Thyroid gland (tissue), 4 donors: ENCODE results near the gene MACROD1. TPM values are rescaled to one million over a fixed set of nuclear protein-coding genes. Genes with fewer than 3 reads are reported as not detected.

Source experiments
- DNase-seq, 2 donors: peaks; one replicate each; pipeline ENCODE4 v3.0.0-alpha.2; 2019
- H3K27ac ChIP-seq, 3 donors: fragments of 200-600 bp; sonication (generic); 1 replicate in 2 of 3; 2 replicates in 1 of 3; pipeline ENCODE4 v1.5.1; 2016 to 2019; ENCODE audit warnings: mild to moderate bottlenecking in 1 of 3, moderate library complexity in 1 of 3
- H3K27me3 ChIP-seq: fragments of 200-600 bp; sonication (generic); one replicate; pipeline ENCODE4 v1.5.1; 2019
- H3K36me3 ChIP-seq, 2 donors: fragments of 200-600 bp; sonication (generic); one replicate each; pipeline ENCODE4 v1.5.1; 2016 to 2019
- H3K4me1 ChIP-seq, 2 donors: fragments of 200-600 bp; sonication (generic); one replicate each; pipeline ENCODE4 v1.5.1; 2017 to 2019
- H3K4me3 ChIP-seq, 3 donors: fragments of 200-600 bp; sonication (generic); replicated peaks in 1 of 3; 1 replicate in 2 of 3; 2 replicates in 1 of 3; pipeline ENCODE4 v1.5.1; 2016; ENCODE audit warnings: mild to moderate bottlenecking in 1 of 3
- H3K9me3 ChIP-seq: fragments of 200-600 bp; sonication (generic); one replicate; pipeline ENCODE4 v1.5.1; 2017
- POLR2A ChIP-seq, 2 donors: fragments of 450-650 bp; IDR thresholded peaks; one replicate each; pipeline ENCODE4 v1.6.1; 2017; ENCODE audit warnings: antibody characterized with exemption in 2 of 2, mild to moderate bottlenecking in 2 of 2, moderate library complexity in 1 of 2
- WGBS, 2 donors: methylation state at CpG; one replicate each; pipeline ENCODE4 v1.1.5; 2017; 5-methylcytosine and 5-hydroxymethylcytosine counted together
- intact Hi-C: fragments of 100-400 bp; cut with DNase I; formaldehyde crosslinking; loops from one replicate; pipeline ENCODE4 v1.15.1; 2023
- total RNA-seq, 4 donors: library from RNA; depleted of rRNA; stranded (reverse); fragments of >200 nt; gene quantifications; one replicate each; pipeline ENCODE4 v1.2.3, GENCODE V29; 2016
- TF ChIP-seq, protein P1 (sequence below), 6 experiments: fragments of 200-600 bp in 3 of 6; fragments of 450-650 bp in 3 of 6; sonication (generic) in 3 of 6; IDR thresholded peaks; one replicate each; pipeline ENCODE4 v1.5.1; 2016 to 2019; ENCODE audit warnings: antibody characterized with exemption in 6 of 6, mild to moderate bottlenecking in 2 of 6, inconsistent platforms in 1 of 6, moderate library complexity in 1 of 6

Gene MACROD1
- total RNA-seq, 4 donors from 2014 or later, result 62.5 to 89.5 (median 70.0) TPM

DNA sequence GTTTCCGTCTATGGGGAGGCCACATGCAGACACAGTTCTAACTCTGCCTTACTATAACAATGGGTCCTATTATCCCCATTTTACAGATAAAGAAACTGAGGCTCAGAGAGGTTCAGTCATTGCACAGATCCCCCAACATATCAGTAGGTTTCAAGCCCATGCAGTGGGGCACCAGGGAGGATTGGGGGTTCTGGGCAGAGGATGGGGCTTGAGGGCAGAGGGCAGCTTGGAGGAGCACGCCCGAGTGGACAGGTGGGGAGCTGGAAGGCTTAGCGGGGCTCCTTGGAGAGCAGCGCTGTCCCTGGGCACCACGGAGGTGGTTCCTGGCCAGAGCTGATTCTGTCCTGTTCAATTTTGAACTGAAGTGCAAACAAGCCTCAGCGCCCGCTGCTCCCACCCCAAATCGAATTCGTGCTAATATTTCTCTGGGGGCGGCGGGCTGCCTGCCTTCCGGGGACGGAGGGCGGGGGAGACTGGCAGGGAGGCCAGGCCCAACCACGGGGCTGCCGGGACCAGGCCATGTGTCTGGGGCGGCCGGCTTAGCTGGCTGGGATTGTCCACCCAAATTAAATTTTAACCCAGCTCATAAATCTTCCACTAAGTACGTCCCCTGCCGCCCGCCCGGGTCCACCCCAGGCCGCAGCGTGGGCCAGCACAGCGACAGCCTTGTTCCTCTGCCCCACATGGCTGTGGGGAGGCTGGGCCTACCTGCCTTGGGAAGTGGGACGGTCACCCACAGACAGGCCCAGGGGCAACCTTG lies 80.8 kb downstream of the MACROD1 start:
- no peak overlapping the region for H3K4me3 ChIP-seq
- TF ChIP-seq POLR2A (IDR thresholded peaks at IDR 0.05), result no peak
- TF ChIP-seq, protein P1, sequence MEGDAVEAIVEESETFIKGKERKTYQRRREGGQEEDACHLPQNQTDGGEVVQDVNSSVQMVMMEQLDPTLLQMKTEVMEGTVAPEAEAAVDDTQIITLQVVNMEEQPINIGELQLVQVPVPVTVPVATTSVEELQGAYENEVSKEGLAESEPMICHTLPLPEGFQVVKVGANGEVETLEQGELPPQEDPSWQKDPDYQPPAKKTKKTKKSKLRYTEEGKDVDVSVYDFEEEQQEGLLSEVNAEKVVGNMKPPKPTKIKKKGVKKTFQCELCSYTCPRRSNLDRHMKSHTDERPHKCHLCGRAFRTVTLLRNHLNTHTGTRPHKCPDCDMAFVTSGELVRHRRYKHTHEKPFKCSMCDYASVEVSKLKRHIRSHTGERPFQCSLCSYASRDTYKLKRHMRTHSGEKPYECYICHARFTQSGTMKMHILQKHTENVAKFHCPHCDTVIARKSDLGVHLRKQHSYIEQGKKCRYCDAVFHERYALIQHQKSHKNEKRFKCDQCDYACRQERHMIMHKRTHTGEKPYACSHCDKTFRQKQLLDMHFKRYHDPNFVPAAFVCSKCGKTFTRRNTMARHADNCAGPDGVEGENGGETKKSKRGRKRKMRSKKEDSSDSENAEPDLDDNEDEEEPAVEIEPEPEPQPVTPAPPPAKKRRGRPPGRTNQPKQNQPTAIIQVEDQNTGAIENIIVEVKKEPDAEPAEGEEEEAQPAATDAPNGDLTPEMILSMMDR (IDR thresholded peaks at IDR 0.05), result no peak
- H3K27me3 ChIP-seq, result no peaks in the 10 kb centered on the region
- H3K36me3 ChIP-seq, result no peaks in the 10 kb centered on the region
- H3K4me1 ChIP-seq, result peaks cover 21 to 40% of the 10 kb centered on the region in 2 donors
- intact Hi-C loops, result loop anchor here (5.0 to 10.0 kb wide), 2 partner anchors 62 to 80 kb away; no protein-coding TSS in a partner anchor
- 85 to 94% methylated on average over 20 to 26 of the region's 27 CpGs for WGBS, 2 donors
- DNase-seq, result no peak
- H3K27ac ChIP-seq, result no peak overlapping the region
- no peaks in the 10 kb centered on the region for H3K9me3 ChIP-seq

DNA sequence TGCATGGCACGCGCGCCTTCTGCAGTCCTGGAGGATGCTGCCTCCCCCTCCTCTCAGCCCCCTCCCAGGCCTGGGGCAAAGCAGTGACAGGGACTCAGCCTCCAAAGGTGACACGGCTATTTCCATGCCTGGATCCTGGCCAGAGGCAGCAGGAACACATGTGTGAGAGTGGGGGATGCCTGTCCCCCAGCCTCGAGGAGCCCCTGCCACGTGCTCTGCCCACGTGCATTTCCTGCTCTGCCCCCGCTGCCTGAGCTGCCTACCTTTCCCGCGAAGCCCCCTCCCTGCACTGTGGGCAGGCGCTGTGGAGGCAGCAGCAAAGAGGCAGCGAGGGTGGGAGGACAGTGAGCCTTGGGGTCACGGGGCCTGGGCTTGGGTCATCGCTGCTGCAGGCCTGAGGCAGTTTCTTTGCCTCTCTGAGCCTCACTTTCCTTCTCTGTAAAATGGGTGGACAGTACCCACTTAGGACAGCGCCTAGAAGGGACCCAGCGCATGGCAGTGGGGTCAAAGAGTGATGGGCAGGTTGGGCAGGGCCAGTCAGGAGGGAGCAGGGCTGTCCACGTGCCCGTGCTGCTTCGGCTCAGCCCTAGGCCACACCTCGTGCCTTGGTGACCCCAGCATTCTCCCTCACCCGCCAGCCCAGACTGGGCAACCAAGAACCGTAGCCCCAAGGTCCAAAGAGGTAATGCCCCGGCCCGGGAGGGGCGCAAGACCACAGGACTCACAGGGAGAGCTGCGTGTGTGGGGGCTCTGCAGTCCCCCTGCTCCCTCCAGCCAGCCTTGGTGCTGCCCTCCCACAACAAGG lies 81.6 kb downstream of the MACROD1 start:
- no peak overlapping the region for H3K27ac ChIP-seq
- H3K4me1 ChIP-seq, result peaks cover 14 to 32% of the 10 kb centered on the region in 2 donors
- no peak for DNase-seq
- intact Hi-C loops, result loop anchor here (10.0 kb wide), 1 partner anchor 80 kb away; no protein-coding TSS in a partner anchor
- H3K9me3 ChIP-seq, result no peaks in the 10 kb centered on the region
- no peak for TF ChIP-seq POLR2A (IDR thresholded peaks at IDR 0.05)
- TF ChIP-seq, protein P1 (IDR thresholded peaks at IDR 0.05), result no peak
- WGBS, 2 donors, result 88% methylated on average over 21 to 22 of the region's 26 CpGs
- H3K27me3 ChIP-seq, result no peaks in the 10 kb centered on the region
- H3K36me3 ChIP-seq, result no peaks in the 10 kb centered on the region
- H3K4me3 ChIP-seq, result no peak overlapping the region

DNA sequence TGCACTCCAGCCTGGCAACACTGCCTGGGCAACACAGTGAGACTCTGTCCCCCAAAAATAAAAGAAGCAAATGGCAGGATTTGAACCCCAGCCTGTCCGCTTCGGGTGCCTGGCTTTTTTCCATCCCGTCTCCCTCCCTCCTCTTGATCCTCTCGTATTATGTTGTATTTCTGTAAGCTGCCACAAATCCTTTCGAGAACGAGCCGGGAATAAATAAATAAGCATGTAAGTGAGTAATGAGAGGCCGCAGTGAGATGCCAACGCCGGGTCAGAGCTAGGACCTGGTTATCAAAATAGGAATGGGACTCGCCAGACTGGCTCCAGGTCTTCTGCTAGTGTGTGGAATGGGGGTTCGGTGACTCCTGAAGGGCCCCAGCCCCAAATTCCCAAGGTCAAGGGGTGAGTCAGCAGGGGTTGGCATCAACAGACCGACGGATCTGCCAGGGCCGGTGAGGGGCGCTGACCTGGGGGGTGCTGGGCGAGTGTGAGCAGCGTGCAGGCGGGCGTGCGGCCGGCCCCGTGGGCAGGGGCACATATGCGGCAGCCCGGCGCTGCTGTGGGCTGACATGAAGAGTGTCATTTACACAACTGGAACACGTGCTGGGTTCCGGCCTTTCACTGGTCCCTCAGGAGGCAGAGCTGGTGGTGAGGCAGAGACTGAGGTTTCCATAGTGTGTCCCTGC lies 82.4 kb downstream of the MACROD1 start:
- no peak for DNase-seq
- intact Hi-C loops, result loop anchor here (10.0 kb wide), 1 partner anchor 79 kb away; no protein-coding TSS in a partner anchor
- TF ChIP-seq, protein P1 (IDR thresholded peaks at IDR 0.05), result no peak
- TF ChIP-seq POLR2A (IDR thresholded peaks at IDR 0.05), result no peak
- H3K4me3 ChIP-seq, result no peak overlapping the region
- H3K9me3 ChIP-seq, result no peaks in the 10 kb centered on the region
- H3K27ac ChIP-seq, result no peak overlapping the region
- H3K27me3 ChIP-seq, result no peaks in the 10 kb centered on the region
- WGBS, 2 donors, result 84 to 89% methylated on average over 23 to 25 of the region's 28 CpGs
- H3K36me3 ChIP-seq, result no peaks in the 10 kb centered on the region
- H3K4me1 ChIP-seq, result peaks cover 6 to 24% of the 10 kb centered on the region in 2 donors

DNA sequence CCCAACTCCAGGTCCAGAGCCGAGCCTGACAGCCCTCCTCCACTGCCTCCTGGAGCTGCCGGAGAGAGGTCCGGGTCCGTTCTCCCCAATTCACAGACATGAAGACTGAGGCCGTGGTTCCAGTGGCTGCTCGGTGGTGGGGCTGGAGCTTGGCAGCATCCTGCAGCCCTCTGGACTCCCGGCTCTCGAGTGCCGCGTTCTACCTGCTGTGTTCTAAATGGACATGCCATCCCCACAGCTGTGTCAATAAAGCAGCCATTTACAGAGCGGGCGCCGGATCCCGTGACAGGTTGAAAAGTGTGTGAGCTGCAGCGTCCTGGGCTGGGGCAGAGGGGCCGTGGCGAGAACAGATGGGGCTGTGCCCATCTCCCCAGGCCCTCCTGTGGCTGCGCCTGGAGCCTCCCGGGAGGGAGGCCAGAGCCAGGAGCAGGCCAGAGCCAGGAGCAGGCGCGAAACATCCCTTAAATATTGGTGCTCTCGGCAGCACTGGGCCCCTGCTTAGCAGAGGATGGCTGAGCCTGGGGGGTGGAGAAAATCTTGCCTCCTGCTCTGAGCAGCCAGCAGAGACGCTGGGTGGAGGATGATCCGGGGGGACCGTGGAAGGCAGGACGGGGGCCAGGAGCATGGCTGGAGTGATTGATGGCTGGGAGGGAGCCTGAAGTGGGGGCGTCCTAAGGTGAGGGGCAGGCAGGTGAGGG lies 84.0 kb downstream of the MACROD1 start:
- no peaks in the 10 kb centered on the region for H3K36me3 ChIP-seq
- TF ChIP-seq, protein P1 (IDR thresholded peaks at IDR 0.05), result no peak
- no peak for TF ChIP-seq POLR2A (IDR thresholded peaks at IDR 0.05)
- 88 to 92% methylated on average over 15 to 27 of the region's 27 CpGs for WGBS, 2 donors

More for the DNA sequence above, 84.0 kb downstream of the MACROD1 start:
- Histone ChIP-seq H3K27ac (no peak overlapping the region), H3K27me3 (no peaks in the 10 kb centered on the region), H3K4me3 (no peak overlapping the region), H3K9me3 (no peaks in the 10 kb centered on the region), H3K4me1 (peaks cover 0 to 11% of the 10 kb centered on the region in 2 donors)
- no peak for DNase-seq
- intact Hi-C loops, result loop anchor here (10.0 kb wide), 1 partner anchor 77 kb away; no protein-coding TSS in a partner anchor
